H1 (cell line): ENCODE results near the gene PRKAR1B. TPM values are rescaled to one million over a fixed set of nuclear protein-coding genes. Genes with fewer than 3 reads are reported as not detected.

ENCODE experiments used
- CTCF ChIA-PET: fragments of 300-600 bp; sonication (Branson Sonifier 250); formaldehyde crosslinking; loops from one replicate; lab custom pipeline; 2021; ENCODE audit not compliant: partially characterized antibody; lab: Charles Lee
- POLR2A ChIA-PET: fragments of 300-600 bp; sonication (Branson Sonifier 250); formaldehyde crosslinking; loops from one replicate; lab custom pipeline; 2021; ENCODE audit warnings: inconsistent platforms; ENCODE audit not compliant: partially characterized antibody; lab: Charles Lee
- DNase-seq, 2 experiments: peaks; one replicate each; pipeline versions ENCODE4 v3.0.0 to v3.0.0-alpha.2; 2010 to 2022; ENCODE audit warnings: low spot score in 2 of 2, low read depth in 1 of 2, mixed read lengths in 1 of 2
- FAIRE-seq: peaks from 2 replicates; lab custom pipeline; 2011; peaks lifted over from hg19 to GRCh38; lab: Jason Lieb, UNC
- H2AFZ ChIP-seq: 2 replicates; pipeline ENCODE4 v1.8.1; 2012; ENCODE audit warnings: low read length, inconsistent platforms
- H2AK5ac ChIP-seq: 2 replicates; pipeline ENCODE4 v1.6.1; 2013; ENCODE audit warnings: low read depth, low read length
- H2BK120ac ChIP-seq: replicated peaks from 2 replicates; pipeline ENCODE3; 2013; ENCODE audit warnings: low read depth, low read length, inconsistent platforms
- H2BK12ac ChIP-seq: 2 replicates; pipeline ENCODE4 v1.6.1; 2013; ENCODE audit warnings: low read depth, low read length
- H2BK15ac ChIP-seq: 2 replicates; pipeline ENCODE4 v1.6.1; 2013; ENCODE audit warnings: low read length
- H2BK20ac ChIP-seq: 2 replicates; pipeline ENCODE4 v1.6.1; 2013; ENCODE audit warnings: low read length
- H2BK5ac ChIP-seq: 2 replicates; pipeline ENCODE4 v1.6.1; 2013; ENCODE audit warnings: low read depth, low read length
- H3K14ac ChIP-seq: 2 replicates; pipeline ENCODE4 v1.6.1; 2013; ENCODE audit warnings: inconsistent platforms; ENCODE audit not compliant: insufficient read length
- H3K18ac ChIP-seq: 2 replicates; pipeline ENCODE4 v1.6.1; 2013; ENCODE audit warnings: low read length; ENCODE audit errors: extremely low read depth
- H3K23ac ChIP-seq: 2 replicates; pipeline ENCODE4 v1.6.1; 2013; ENCODE audit warnings: inconsistent platforms; ENCODE audit not compliant: insufficient read length
- H3K23me2 ChIP-seq: 2 replicates; pipeline ENCODE4 v1.6.1; 2013; ENCODE audit warnings: low read depth, low read length
- H3K27ac ChIP-seq: 2 replicates; pipeline ENCODE4 v1.6.1; 2011; ENCODE audit warnings: low read depth, low read length, inconsistent platforms
- H3K27me3 ChIP-seq, 4 experiments: replicated peaks in 1 of 4; 1 replicate in 1 of 4; 2 replicates in 3 of 4; pipeline versions ENCODE4 v1.6.1 to v1.8.1; 2011 to 2013; ENCODE audit warnings: low read length in 3 of 4, mild to moderate bottlenecking in 3 of 4, inconsistent platforms in 2 of 4, mixed read lengths in 2 of 4, moderate library complexity in 1 of 4; ENCODE audit not compliant: control insufficient read depth in 3 of 4, insufficient read depth in 3 of 4; ENCODE audit errors: extremely low read depth in 1 of 4
- H3K36me3 ChIP-seq, 4 experiments: 2 replicates each; pipeline versions ENCODE4 v1.6.1 to v1.8.1; 2011 to 2013; ENCODE audit warnings: mild to moderate bottlenecking in 4 of 4, low read length in 3 of 4, moderate library complexity in 2 of 4, control low read depth in 1 of 4, inconsistent platforms in 1 of 4; ENCODE audit not compliant: insufficient read depth in 4 of 4, control insufficient read depth in 2 of 4
- H3K4ac ChIP-seq: replicated peaks from 2 replicates; pipeline ENCODE3; 2013; ENCODE audit warnings: low read length, low read depth, mixed read lengths, inconsistent platforms; ENCODE audit not compliant: insufficient read length
- H3K4me1 ChIP-seq, 4 experiments: replicated peaks in 1 of 4; 1 replicate in 1 of 4; 2 replicates in 3 of 4; pipeline versions ENCODE4 v1.6.1 to v1.8.1; 2011 to 2013; ENCODE audit warnings: low read length in 3 of 4, inconsistent platforms in 2 of 4, mixed read lengths in 1 of 4; ENCODE audit not compliant: insufficient read depth in 4 of 4, control insufficient read depth in 3 of 4
- H3K4me2 ChIP-seq, 2 experiments: 2 replicates each; pipeline versions ENCODE4 v1.6.1 to v1.8.1; 2011 to 2013; ENCODE audit warnings: low read depth in 2 of 2, low read length in 2 of 2, control low read depth in 1 of 2, inconsistent platforms in 1 of 2, mild to moderate bottlenecking in 1 of 2; ENCODE audit not compliant: insufficient read depth in 1 of 2
- H3K4me3 ChIP-seq, 4 experiments: fragments of 200-600, 300-600 bp in 1 of 4; sonication (generic), shearing (Covaris generic), sonication (Bioruptor Twin) in 1 of 4; 2 replicates each; pipeline versions ENCODE4 v1.5.1 to v1.8.1; 2011 to 2016; ENCODE audit warnings: low read length in 4 of 4, low read depth in 3 of 4, control low read depth in 2 of 4, inconsistent platforms in 2 of 4, mild to moderate bottlenecking in 2 of 4, mixed read lengths in 1 of 4, moderate library complexity in 1 of 4; ENCODE audit not compliant: insufficient read depth in 2 of 4; ENCODE audit errors: extremely low read depth in 1 of 4
- H3K56ac ChIP-seq: replicated peaks from 2 replicates; pipeline ENCODE3; 2013; ENCODE audit warnings: low read depth, mild to moderate bottlenecking, mixed read lengths, low read length, inconsistent platforms; ENCODE audit not compliant: insufficient read length
- H3K79me1 ChIP-seq: 2 replicates; pipeline ENCODE4 v1.6.1; 2013; ENCODE audit warnings: low read depth, low read length, control low read depth
- H3K79me2 ChIP-seq, 2 experiments: 2 replicates each; pipeline versions ENCODE4 v1.6.1 to v1.8.1; 2012 to 2013; ENCODE audit warnings: low read length in 2 of 2, mild to moderate bottlenecking in 2 of 2, inconsistent platforms in 1 of 2; ENCODE audit not compliant: insufficient read depth in 2 of 2, control insufficient read depth in 1 of 2
- H3K9ac ChIP-seq, 4 experiments: replicated peaks in 1 of 4; 1 replicate in 1 of 4; 2 replicates in 3 of 4; pipeline versions ENCODE4 v1.6.1 to v1.8.1; 2011 to 2013; ENCODE audit warnings: low read depth in 3 of 4, low read length in 3 of 4, control low read depth in 2 of 4, mild to moderate bottlenecking in 2 of 4, moderate library complexity in 2 of 4, inconsistent platforms in 1 of 4; ENCODE audit errors: extremely low read depth in 1 of 4
- H3K9me3 ChIP-seq, 2 experiments: 2 replicates each; pipeline versions ENCODE4 v1.6.1 to v1.8.1; 2012 to 2013; ENCODE audit warnings: mild to moderate bottlenecking in 2 of 2, moderate library complexity in 2 of 2, control low read depth in 1 of 2, inconsistent platforms in 1 of 2, low read depth in 1 of 2, low read length in 1 of 2, mixed read lengths in 1 of 2; ENCODE audit not compliant: insufficient read depth in 2 of 2
- H4K20me1 ChIP-seq, 2 experiments: replicated peaks in 1 of 2; 2 replicates each; pipeline versions ENCODE3 to v1.8.1; 2011 to 2013; ENCODE audit warnings: inconsistent platforms in 2 of 2, low read length in 2 of 2, mild to moderate bottlenecking in 1 of 2; ENCODE audit not compliant: insufficient read depth in 2 of 2, control insufficient read depth in 1 of 2
- H4K5ac ChIP-seq: 2 replicates; pipeline ENCODE4 v1.6.1; 2013; ENCODE audit warnings: low read length, low read depth, mixed read lengths, inconsistent platforms; ENCODE audit not compliant: insufficient read length
- H4K8ac ChIP-seq: 2 replicates; pipeline ENCODE4 v1.8.0; 2013; ENCODE audit warnings: mild to moderate bottlenecking, moderate library complexity, low read length, inconsistent platforms; ENCODE audit not compliant: insufficient read depth; ENCODE audit errors: extremely low read depth
- H4K91ac ChIP-seq: replicated peaks from 2 replicates; pipeline ENCODE3; 2013; ENCODE audit warnings: low read length, mixed read lengths, inconsistent platforms; ENCODE audit not compliant: insufficient read length
- CTCF ChIP-seq, 3 experiments: IDR thresholded peaks; 1 replicate in 2 of 3; 2 replicates in 1 of 3; pipeline versions ENCODE4 v1.5.1 to v1.6.1; 2011; ENCODE audit warnings: low read length in 3 of 3, mild to moderate bottlenecking in 3 of 3, inconsistent platforms in 2 of 3, low read depth in 1 of 3, moderate library complexity in 1 of 3; ENCODE audit not compliant: insufficient read depth in 1 of 3; ENCODE audit errors: control extremely low read depth in 1 of 3
- GABPA ChIP-seq: IDR thresholded peaks from 2 replicates; pipeline ENCODE4 v1.6.1; 2011; ENCODE audit warnings: mild to moderate bottlenecking, low read length, moderate library complexity, borderline replicate concordance; ENCODE audit not compliant: insufficient read depth
- GTF2F1 ChIP-seq: IDR thresholded peaks from 2 replicates; pipeline ENCODE4 v1.6.1; 2012; ENCODE audit warnings: low read depth, low read length, improper control_type of control experiment, borderline replicate concordance
- HDAC6 ChIP-seq: IDR thresholded peaks from one replicate; pipeline ENCODE4 v1.7.1; 2012; ENCODE audit warnings: low read depth, mild to moderate bottlenecking, inconsistent platforms, low read length, moderate library complexity
- RAD21 ChIP-seq, 2 experiments: IDR thresholded peaks in 1 of 2; conservative IDR thresholded peaks in 1 of 2; 2 replicates each; pipeline ENCODE4 v1.6.1; 2011; ENCODE audit warnings: low read depth in 2 of 2, low read length in 2 of 2, improper control_type of control experiment in 1 of 2, inconsistent platforms in 1 of 2, mild to moderate bottlenecking in 1 of 2, moderate library complexity in 1 of 2
- WGBS, 2 experiments: shearing (Covaris generic) in 1 of 2; methylation state at CpG; one replicate each; pipeline versions ENCODE4 v1.1.6 to v1.1.7; 2013 to 2015; ENCODE audit warnings: low lambda C conversion rate in 2 of 2, mixed read lengths in 2 of 2, inconsistent platforms in 1 of 2, low coverage in 1 of 2, missing lambda C conversion rate in 1 of 2; ENCODE audit not compliant: insufficient replicate concordance in 2 of 2, insufficient coverage in 1 of 2, insufficient read length in 1 of 2; ENCODE audit errors: extremely low coverage in 1 of 2, missing lambda C conversion rate in 1 of 2; 5-methylcytosine and 5-hydroxymethylcytosine counted together
- polyA plus RNA-seq, 7 experiments: library from polyadenylated mRNA; depleted of rRNA in 3 of 7; stranded (reverse) in 5 of 7; unstranded in 2 of 7; fragments of >200 nt in 5 of 7; fragments of 200-250 nt in 2 of 7; gene quantifications; 1 replicate in 5 of 7; 2 replicates in 1 of 7; 4 replicates in 1 of 7; pipeline versions ENCODE4 v1.2.1 to v1.2.3, GENCODE V29; 2011 to 2013; ENCODE audit warnings: missing spikeins in 2 of 7, mixed read lengths in 2 of 7
- total RNA-seq: library from RNA; stranded (reverse); fragmentation: NEBNext Ultra II Directional; extraction: Animal tissue kit (Norgen Biotek cat#: 25700); gene quantifications from 2 replicates; pipeline ENCODE4 v1.2.1, GENCODE V29; 2021

The PRKAR1B gene
- total and polyA plus RNA-seq, 2 of the 8 experiments (the other 6 are each of a cell fraction or from before 2014, with no cell fraction given), result 12.3 to 55.7 TPM

DNA sequence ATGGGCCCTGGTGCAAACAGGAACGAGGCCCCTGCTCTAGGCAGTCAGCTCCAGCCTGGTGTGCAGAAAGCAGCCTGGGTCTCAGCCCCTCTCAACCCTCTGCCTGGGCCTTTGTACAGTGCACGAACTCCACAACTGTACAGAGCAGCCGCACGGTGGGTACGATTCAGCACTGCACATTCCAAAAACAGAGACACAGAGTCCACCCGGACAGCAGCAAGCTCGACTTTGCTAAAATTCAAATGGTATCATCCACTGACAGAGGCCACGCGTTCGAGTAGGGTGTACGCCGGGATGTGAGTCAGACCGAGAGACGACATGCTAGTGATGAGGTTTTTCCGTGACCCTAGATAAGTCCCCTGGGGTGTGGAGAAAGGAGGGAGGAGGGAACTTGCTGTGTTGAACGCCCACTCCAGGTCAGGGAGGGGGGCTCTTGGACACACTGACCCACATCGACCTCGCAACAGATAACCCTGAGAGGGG lies 141.8 kb downstream of the PRKAR1B start:
- 93% methylated on average over 18 of the region's 18 CpGs; no CpG with 5 or more reads in 1 of the 2 experiments for WGBS, 2 experiments
- H3K4me2 ChIP-seq, result no peak overlapping the region
- H4K91ac ChIP-seq, result no peak overlapping the region
- no peak overlapping the region for H3K23ac ChIP-seq
- DNase-seq, result no peak
- no peak overlapping the region for H3K4ac ChIP-seq
- no peaks in the 10 kb centered on the region for H3K27me3 ChIP-seq
- H2AK5ac ChIP-seq, result no peak overlapping the region
- no peak overlapping the region for H3K9ac ChIP-seq
- H3K4me1 ChIP-seq, result no peaks in the 10 kb centered on the region
- no peak overlapping the region for H2BK120ac ChIP-seq
- CTCF ChIA-PET, result interaction anchor here (0.6 to 1.2 kb wide), 4 partner anchors 51 to 422 kb away, joined by 3 read pairs; no protein-coding TSS in a partner anchor
- no peaks in the 10 kb centered on the region for H3K79me2 ChIP-seq
- no peak overlapping the region for H3K14ac ChIP-seq
- H2BK5ac ChIP-seq, result no peak overlapping the region
- H4K5ac ChIP-seq, result no peak overlapping the region
- no peak overlapping the region for H3K18ac ChIP-seq
- POLR2A ChIA-PET, result no interaction called here
- H2BK12ac ChIP-seq, result no peak overlapping the region
- peaks cover 3 to 27% (median 11%) of the 10 kb centered on the region in 4 experiments; a peak in 5 of 8 replicates for H3K36me3 ChIP-seq
- no peak overlapping the region for H2BK20ac ChIP-seq
- H3K9me3 ChIP-seq, result peaks cover 5 to 9% of the 10 kb centered on the region in 2 experiments; a peak in 3 of 4 replicates
- no peak overlapping the region for H2BK15ac ChIP-seq
- peaks cover 7% of the 10 kb centered on the region; the same call in 1 of the 2 replicates for H3K23me2 ChIP-seq
- H3K79me1 ChIP-seq, result peaks cover 3% of the 10 kb centered on the region
- peaks cover 0 to 9% of the 10 kb centered on the region in 2 experiments for H4K20me1 ChIP-seq
- H4K8ac ChIP-seq, result no peak overlapping the region
- no peak overlapping the region for H3K56ac ChIP-seq
- H3K4me3 ChIP-seq, result no peak overlapping the region
- H3K27ac ChIP-seq, result no peak overlapping the region
- no peak overlapping the region for H2AFZ ChIP-seq
- no peak for FAIRE-seq
- TF ChIP-seq RAD21 (IDR thresholded peaks at IDR 0.05 in 1 of 2, conservative IDR thresholded peaks at IDR 0.05 in 1 of 2; ENCODE audit: low read depth in 2 of 2, low read length in 2 of 2) (no peak), GABPA (no peak), GTF2F1 (no peak), CTCF (IDR thresholded peaks at IDR 0.05; ENCODE audit: control extremely low read depth in 1 of 3, insufficient read depth in 1 of 3, low read depth in 1 of 3, low read length in 3 of 3) (no peak), HDAC6 (no peak)
